Parathyroid adenoma (tissue), 2 donors: ENCODE results near the gene KRTAP4-9.

ENCODE experiments used
- H2AFZ ChIP-seq: fragments of 300-600 bp; sonication (generic); one replicate; pipeline ENCODE4 v1.7.0; 2017; ENCODE audit warnings: antibody characterized with exemption, mild to moderate bottlenecking
- H3K27ac ChIP-seq: fragments of 300-600 bp; sonication (generic); one replicate; pipeline ENCODE4 v1.7.0; 2017
- H3K27me3 ChIP-seq: fragments of 300-600 bp; sonication (generic); one replicate; pipeline ENCODE4 v1.7.0; 2017; ENCODE audit warnings: low read length; ENCODE audit not compliant: control insufficient read depth, insufficient read depth
- H3K36me3 ChIP-seq: fragments of 300-600 bp; sonication (generic); one replicate; pipeline ENCODE4 v1.7.0; 2017; ENCODE audit warnings: low read length; ENCODE audit not compliant: control insufficient read depth, insufficient read depth
- H3K4me1 ChIP-seq: fragments of 300-600 bp; sonication (generic); one replicate; pipeline ENCODE4 v1.7.0; 2017; ENCODE audit warnings: control low read depth
- H3K4me2 ChIP-seq: fragments of 300-600 bp; sonication (generic); one replicate; pipeline ENCODE4 v1.7.0; 2017; ENCODE audit warnings: low read length
- H3K4me3 ChIP-seq: fragments of 300-600 bp; sonication (generic); one replicate; pipeline ENCODE4 v1.7.0; 2017; ENCODE audit warnings: low read depth, low read length
- H3K79me2 ChIP-seq: fragments of 300-600 bp; sonication (generic); one replicate; pipeline ENCODE4 v1.7.0; 2017; ENCODE audit warnings: control low read depth
- H3K9ac ChIP-seq: fragments of 300-600 bp; sonication (generic); one replicate; pipeline ENCODE4 v1.7.0; 2017; ENCODE audit warnings: mild to moderate bottlenecking
- H3K9me3 ChIP-seq: fragments of 300-600 bp; sonication (generic); one replicate; pipeline ENCODE4 v1.7.0; 2017; ENCODE audit warnings: low read length; ENCODE audit not compliant: control insufficient read depth
- TF ChIP-seq, protein P1 (sequence below): fragments of 300-600 bp; sonication (generic); IDR thresholded peaks from one replicate; pipeline ENCODE4 v1.7.0; 2017; ENCODE audit warnings: antibody characterized with exemption, mild to moderate bottlenecking
- donor health status: primary hyperparathyroidism.

KRTAP4-9 gene

GRCh38 chr17:41153856-41154255 is 48.7 kb downstream of the KRTAP4-9 start:
- H3K4me1 ChIP-seq, result no peaks in the 10 kb centered on the region
- H3K9ac ChIP-seq, result no peak overlapping the region
- H3K9me3 ChIP-seq, result no peaks in the 10 kb centered on the region
- H3K4me3 ChIP-seq, result no peak overlapping the region
- H3K27me3 ChIP-seq, result no peaks in the 10 kb centered on the region
- H3K27ac ChIP-seq, result no peak overlapping the region
- H3K79me2 ChIP-seq, result no peaks in the 10 kb centered on the region
- no peak overlapping the region for H3K4me2 ChIP-seq
- TF ChIP-seq, protein P1, sequence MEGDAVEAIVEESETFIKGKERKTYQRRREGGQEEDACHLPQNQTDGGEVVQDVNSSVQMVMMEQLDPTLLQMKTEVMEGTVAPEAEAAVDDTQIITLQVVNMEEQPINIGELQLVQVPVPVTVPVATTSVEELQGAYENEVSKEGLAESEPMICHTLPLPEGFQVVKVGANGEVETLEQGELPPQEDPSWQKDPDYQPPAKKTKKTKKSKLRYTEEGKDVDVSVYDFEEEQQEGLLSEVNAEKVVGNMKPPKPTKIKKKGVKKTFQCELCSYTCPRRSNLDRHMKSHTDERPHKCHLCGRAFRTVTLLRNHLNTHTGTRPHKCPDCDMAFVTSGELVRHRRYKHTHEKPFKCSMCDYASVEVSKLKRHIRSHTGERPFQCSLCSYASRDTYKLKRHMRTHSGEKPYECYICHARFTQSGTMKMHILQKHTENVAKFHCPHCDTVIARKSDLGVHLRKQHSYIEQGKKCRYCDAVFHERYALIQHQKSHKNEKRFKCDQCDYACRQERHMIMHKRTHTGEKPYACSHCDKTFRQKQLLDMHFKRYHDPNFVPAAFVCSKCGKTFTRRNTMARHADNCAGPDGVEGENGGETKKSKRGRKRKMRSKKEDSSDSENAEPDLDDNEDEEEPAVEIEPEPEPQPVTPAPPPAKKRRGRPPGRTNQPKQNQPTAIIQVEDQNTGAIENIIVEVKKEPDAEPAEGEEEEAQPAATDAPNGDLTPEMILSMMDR, result no peak
- H3K36me3 ChIP-seq, result no peaks in the 10 kb centered on the region
- no peak overlapping the region for H2AFZ ChIP-seq
